Mucosa of rectum (tissue), 2 donors: ENCODE measurements around the gene GPRC5C.

Source experiments
- H3K27ac ChIP-seq, 2 donors: one replicate each; pipeline ENCODE4 v1.7.0; 2013; ENCODE audit warnings: inconsistent platforms in 2 of 2, low read depth in 2 of 2, low read length in 2 of 2
- H3K27me3 ChIP-seq, 2 donors: one replicate each; pipeline ENCODE4 v1.7.0; 2013; ENCODE audit warnings: low read length in 2 of 2; ENCODE audit not compliant: control insufficient read depth in 2 of 2, insufficient read depth in 2 of 2
- H3K36me3 ChIP-seq, 2 donors: one replicate each; pipeline ENCODE4 v1.7.0; 2013; ENCODE audit warnings: low read length in 2 of 2; ENCODE audit not compliant: control insufficient read depth in 2 of 2, insufficient read depth in 2 of 2
- H3K4me1 ChIP-seq, 2 donors: one replicate each; pipeline ENCODE4 v1.7.0; 2013; ENCODE audit warnings: low read length in 2 of 2, mild to moderate bottlenecking in 1 of 2; ENCODE audit not compliant: control insufficient read depth in 2 of 2, insufficient read depth in 2 of 2
- H3K4me3 ChIP-seq, 2 donors: one replicate each; pipeline ENCODE4 v1.7.0; 2013; ENCODE audit warnings: low read length in 2 of 2
- H3K9ac ChIP-seq, 2 donors: one replicate each; pipeline ENCODE4 v1.7.0; 2013; ENCODE audit warnings: low read length in 2 of 2, low read depth in 1 of 2, mild to moderate bottlenecking in 1 of 2
- H3K9me3 ChIP-seq, 2 donors: one replicate each; pipeline ENCODE4 v1.7.0; 2013; ENCODE audit warnings: low read length in 2 of 2; ENCODE audit not compliant: control insufficient read depth in 2 of 2
- donor health status: healthy.
- donor health status: Normal muscosa, but diverticular disease.

Gene GPRC5C

DNA sequence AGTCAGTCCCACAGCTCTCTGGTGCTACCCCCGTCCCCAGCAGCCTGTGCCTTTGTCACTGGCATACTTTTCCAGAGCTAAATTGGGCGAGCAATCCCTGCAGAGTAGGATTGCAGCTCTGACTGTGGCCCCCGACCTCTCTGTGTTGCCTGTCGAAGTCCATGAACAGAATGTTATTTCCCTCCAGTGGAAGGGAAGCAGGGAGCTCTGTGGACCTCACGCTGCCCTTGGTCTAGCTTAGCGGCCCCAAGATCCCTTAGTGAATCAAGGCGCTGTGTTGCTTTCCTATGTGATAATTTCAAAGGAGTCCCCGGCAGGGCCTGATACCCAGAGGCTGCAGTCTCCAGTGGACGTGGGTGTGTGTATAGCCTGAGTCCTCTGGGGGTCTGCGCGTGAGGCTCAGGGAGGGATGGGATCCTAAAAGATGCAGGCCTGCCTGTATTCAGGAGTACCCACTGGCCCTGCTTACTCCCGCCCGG, 19.1 kb downstream of the GPRC5C start:
- no peak overlapping the region for H3K9ac ChIP-seq
- peak overlapping the region in 1 of 2 donors; percentile 32 for H3K27ac ChIP-seq
- peaks cover 10 to 15% of the 10 kb centered on the region in 2 donors for H3K36me3 ChIP-seq
- peaks cover 27 to 41% of the 10 kb centered on the region in 2 donors for H3K4me1 ChIP-seq
- no peak overlapping the region for H3K4me3 ChIP-seq
- no peaks in the 10 kb centered on the region for H3K27me3 ChIP-seq
- H3K9me3 ChIP-seq, result no peaks in the 10 kb centered on the region

DNA sequence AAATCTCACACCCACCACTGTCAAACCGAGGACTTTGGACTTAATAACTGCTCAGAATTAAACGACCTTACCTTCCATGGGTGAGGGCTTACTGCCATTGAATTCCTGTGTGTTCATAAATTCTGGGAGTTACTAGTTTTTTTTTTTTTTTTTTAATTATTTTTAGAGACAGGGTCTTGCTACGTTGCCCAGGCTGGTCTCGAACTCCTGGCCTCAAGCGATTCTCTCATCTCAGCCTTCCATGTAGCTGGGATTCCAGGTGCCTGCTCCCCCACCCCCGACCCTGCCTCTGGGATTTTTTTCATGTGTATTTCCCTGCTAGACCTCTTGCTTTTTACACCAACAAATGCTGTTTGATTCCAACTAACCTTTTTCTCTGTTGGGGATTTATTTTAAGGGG, 19.7 kb downstream of the GPRC5C start:
- Histone ChIP-seq H3K27ac (peak overlapping the region in 1 of 2 donors; percentile 25), H3K4me3 (no peak overlapping the region), H3K9ac (no peak overlapping the region)

GRCh38 chr17:74452033-74452840, 20.3 kb downstream of the GPRC5C start:
- Histone ChIP-seq H3K36me3 (peaks cover 2 to 11% of the 10 kb centered on the region in 2 donors), H3K9me3 (no peaks in the 10 kb centered on the region), H3K27me3 (no peaks in the 10 kb centered on the region), H3K4me3 (no peak overlapping the region), H3K9ac (peak overlapping the region in 1 of 2 donors; percentile 74), H3K27ac (peak overlapping the region in 1 of 2 donors; percentile 25), H3K4me1 (peaks cover 27 to 43% of the 10 kb centered on the region in 2 donors)

More for the DNA sequence above, 19.7 kb downstream of the GPRC5C start:
- Histone ChIP-seq H3K9me3 (no peaks in the 10 kb centered on the region), H3K36me3 (peaks cover 8 to 15% of the 10 kb centered on the region in 2 donors), H3K4me1 (peaks cover 27 to 44% of the 10 kb centered on the region in 2 donors), H3K27me3 (no peaks in the 10 kb centered on the region)

- H3K4me3 ChIP-seq, result peak overlapping the region in 1 of 2 donors; percentile 54
- peaks cover 0 to 5% of the 10 kb centered on the region in 2 donors for H3K36me3 ChIP-seq
- H3K4me1 ChIP-seq, result peaks cover 30 to 43% of the 10 kb centered on the region in 2 donors
- peak overlapping the region in 1 of 2 donors; percentile 6 for H3K27ac ChIP-seq
- peak overlapping the region; percentile 41 to 74 for H3K9ac ChIP-seq
- no peaks in the 10 kb centered on the region for H3K9me3 ChIP-seq
- no peaks in the 10 kb centered on the region for H3K27me3 ChIP-seq
Observed at GRCh38 chr17:74452841-74453661, 21.2 kb downstream of the GPRC5C start.

- Histone ChIP-seq H3K27ac (no peak overlapping the region), H3K9ac (peak overlapping the region; percentile 41 to 76), H3K4me3 (peak overlapping the region; percentile 41 to 54), H3K27me3 (no peaks in the 10 kb centered on the region), H3K4me1 (peaks cover 30 to 43% of the 10 kb centered on the region in 2 donors), H3K9me3 (no peaks in the 10 kb centered on the region), H3K36me3 (peaks cover 0 to 3% of the 10 kb centered on the region in 2 donors)
Observed at GRCh38 chr17:74453665-74454196, 21.8 kb downstream of the GPRC5C start.

GRCh38 chr17:74454197-74455024, 22.5 kb downstream of the GPRC5C start:
- H3K4me3 ChIP-seq, result peak overlapping the region; percentile 45 to 65
- peak overlapping the region; percentile 84 to 90 for H3K27ac ChIP-seq
- H3K9ac ChIP-seq, result peak overlapping the region; percentile 61 to 76
- H3K9me3 ChIP-seq, result no peaks in the 10 kb centered on the region
- H3K4me1 ChIP-seq, result peaks cover 30 to 43% of the 10 kb centered on the region in 2 donors
- H3K36me3 ChIP-seq, result no peaks in the 10 kb centered on the region
- no peaks in the 10 kb centered on the region for H3K27me3 ChIP-seq

GRCh38 chr17:74455025-74455545, 23.2 kb downstream of the GPRC5C start:
- peaks cover 30 to 43% of the 10 kb centered on the region in 2 donors for H3K4me1 ChIP-seq
- H3K27ac ChIP-seq, result peak overlapping the region; percentile 84 to 90
- H3K9me3 ChIP-seq, result no peaks in the 10 kb centered on the region
- peak overlapping the region; percentile 61 to 76 for H3K9ac ChIP-seq
- H3K27me3 ChIP-seq, result no peaks in the 10 kb centered on the region
- H3K36me3 ChIP-seq, result no peaks in the 10 kb centered on the region
- peak overlapping the region in 1 of 2 donors; percentile 4 for H3K4me3 ChIP-seq

DNA sequence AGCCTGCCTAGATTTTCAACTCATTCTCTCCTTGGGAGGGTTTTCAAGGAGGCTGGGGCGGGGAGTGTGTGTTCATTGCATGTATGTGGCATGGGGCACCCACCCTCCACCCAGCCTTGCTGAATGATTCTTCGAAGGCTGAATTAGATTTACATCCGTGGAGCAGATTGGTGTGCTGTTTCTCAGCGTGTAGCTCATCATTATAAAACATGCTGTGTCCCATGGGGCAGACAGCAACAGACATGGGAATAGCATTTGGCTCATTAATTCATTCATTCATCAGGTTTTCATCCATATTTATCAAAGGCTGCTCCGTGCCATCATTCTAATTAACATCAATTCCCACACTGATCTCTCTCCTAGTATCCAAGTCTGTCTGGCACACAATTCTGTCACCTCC, 23.9 kb downstream of the GPRC5C start:
- Histone ChIP-seq H3K27ac (no peak overlapping the region), H3K4me3 (no peak overlapping the region), H3K9ac (no peak overlapping the region), H3K9me3 (no peaks in the 10 kb centered on the region), H3K27me3 (no peaks in the 10 kb centered on the region), H3K36me3 (no peaks in the 10 kb centered on the region), H3K4me1 (peaks cover 30 to 43% of the 10 kb centered on the region in 2 donors)

DNA sequence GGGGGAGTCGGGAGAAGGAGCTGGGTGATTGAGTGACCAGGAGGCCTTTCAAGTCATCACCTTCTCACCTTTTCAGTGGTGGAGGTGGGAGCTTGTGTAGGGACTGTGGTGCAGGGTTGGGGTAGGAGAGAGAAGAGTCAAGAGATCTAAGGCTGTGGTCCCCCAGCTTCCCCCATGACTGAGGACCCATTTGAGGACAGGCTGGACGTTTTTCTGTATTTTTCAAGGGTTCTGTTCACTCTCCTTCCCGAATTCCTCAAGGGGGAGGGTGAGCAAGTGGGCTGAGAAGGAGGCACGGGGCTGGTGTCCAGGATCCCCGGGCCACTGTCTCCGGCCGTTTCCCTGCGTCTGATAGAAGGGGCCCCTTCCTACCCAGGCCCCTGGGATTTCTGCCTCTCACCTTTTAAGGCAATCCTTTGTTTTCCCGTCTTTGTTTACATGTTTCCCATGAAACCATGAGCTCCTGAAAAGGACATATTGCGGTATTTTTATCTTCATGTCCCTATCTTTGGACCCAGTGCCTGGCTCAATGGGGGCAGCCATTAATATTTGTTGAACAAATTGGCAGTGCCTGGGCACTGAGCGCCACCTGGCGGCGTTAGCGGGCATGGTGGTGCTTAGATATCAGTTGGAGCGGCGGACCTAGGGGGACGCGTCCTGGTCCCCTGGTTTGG, 25.4 kb downstream of the GPRC5C start:
- no peak overlapping the region for H3K27ac ChIP-seq
- H3K27me3 ChIP-seq, result no peaks in the 10 kb centered on the region
- no peak overlapping the region for H3K4me3 ChIP-seq
- H3K9me3 ChIP-seq, result no peaks in the 10 kb centered on the region
- peaks cover 28 to 35% of the 10 kb centered on the region in 2 donors for H3K4me1 ChIP-seq
- H3K9ac ChIP-seq, result no peak overlapping the region
- no peaks in the 10 kb centered on the region for H3K36me3 ChIP-seq
